CD4-positive, CD25-positive, alpha-beta regulatory T cell (primary cell): Measurements from ENCODE around the gene LRRC45. TPM values are rescaled to one million over a fixed set of nuclear protein-coding genes. Genes with fewer than 3 reads are reported as not detected.

Experiments used
- ATAC-seq, 2 donors: fragments of 150-1000 bp; cut with Tn5 transposase; one replicate each; pipeline ENCODE4 v1.10.0; 2021; ENCODE audit warnings: low read depth in 2 of 2, moderate number of reproducible peaks in 2 of 2, moderate library complexity in 1 of 2
- DNase-seq, 3 donors: peaks; one replicate each; pipeline versions ENCODE4 v3.0.0 to v3.0.0-alpha.2; 2012 to 2022; ENCODE audit warnings: mixed read lengths in 1 of 3
- H3K27ac ChIP-seq: one replicate; pipeline ENCODE4 v1.7.0; 2013; ENCODE audit warnings: mild to moderate bottlenecking, low read length; ENCODE audit not compliant: insufficient read depth, poor library complexity, severe bottlenecking
- H3K27me3 ChIP-seq: one replicate; pipeline ENCODE4 v1.7.0; 2013; ENCODE audit warnings: low read length; ENCODE audit not compliant: control insufficient read depth, insufficient read depth
- H3K36me3 ChIP-seq: one replicate; pipeline ENCODE4 v1.7.0; 2013; ENCODE audit warnings: mild to moderate bottlenecking, low read length, moderate library complexity; ENCODE audit not compliant: control insufficient read depth, insufficient read depth
- H3K4me1 ChIP-seq: 2 replicates; pipeline ENCODE4 v1.7.0; 2013; ENCODE audit warnings: mild to moderate bottlenecking, low read length; ENCODE audit not compliant: insufficient read depth, control insufficient read depth, poor library complexity, severe bottlenecking
- H3K4me3 ChIP-seq: one replicate; pipeline ENCODE4 v1.7.0; 2013; ENCODE audit warnings: low read depth, mild to moderate bottlenecking, low read length, moderate library complexity
- H3K9me3 ChIP-seq, 2 experiments: 1 replicate in 1 of 2; 2 replicates in 1 of 2; pipeline ENCODE4 v1.7.0; 2013; ENCODE audit warnings: low read length in 2 of 2, mild to moderate bottlenecking in 1 of 2, moderate library complexity in 1 of 2; ENCODE audit not compliant: control insufficient read depth in 2 of 2
- H3K27ac Mint-ChIP-seq, 3 donors: one replicate each; pipeline ENCODE4 v1.8.0; 2020 to 2022; ENCODE audit warnings: mild to moderate bottlenecking in 3 of 3, mixed read lengths in 3 of 3, moderate library complexity in 2 of 3
- H3K27me3 Mint-ChIP-seq: one replicate; pipeline ENCODE4 v1.8.0; 2022; ENCODE audit warnings: mild to moderate bottlenecking, mixed read lengths
- H3K36me3 Mint-ChIP-seq: one replicate; pipeline ENCODE4 v1.8.0; 2020; ENCODE audit warnings: mixed read lengths
- H3K4me1 Mint-ChIP-seq, 4 donors: one replicate each; pipeline ENCODE4 v1.8.0; 2020 to 2022; ENCODE audit warnings: mixed read lengths in 4 of 4, mild to moderate bottlenecking in 1 of 4
- H3K4me3 Mint-ChIP-seq, 4 donors: one replicate each; pipeline ENCODE4 v1.8.0; 2020 to 2022; ENCODE audit warnings: mild to moderate bottlenecking in 4 of 4, mixed read lengths in 4 of 4, moderate library complexity in 3 of 4
- H3K9me3 Mint-ChIP-seq, 7 donors: one replicate each; pipeline ENCODE4 v1.8.0; 2020 to 2022; ENCODE audit warnings: mixed read lengths in 7 of 7, mild to moderate bottlenecking in 3 of 7, moderate library complexity in 2 of 7
- polyA plus RNA-seq, 4 donors: library from polyadenylated mRNA; unstranded; fragments of 300-500 nt; fragmentation: Illumina TruSeq; gene quantifications; one replicate each; pipeline ENCODE4 v1.2.3, GENCODE V29; 2021
- total RNA-seq: library from RNA; stranded (reverse); gene quantifications from one replicate; pipeline ENCODE4 v1.2.3, GENCODE V29; 2022

LRRC45 gene
- total and polyA plus RNA-seq, 5 donors from 2014 or later = 3.9 to 16.6 (median 6.0) TPM

- no peak overlapping the region for H3K27ac Mint-ChIP-seq
- ATAC-seq (no peak), DNase-seq (no peak)
- peaks cover 0 to 2% (median 0%) of the 10 kb centered on the region in 7 donors for H3K9me3 Mint-ChIP-seq
- Histone ChIP-seq H3K4me1 (peaks cover 17% of the 10 kb centered on the region), H3K4me3 (no peak overlapping the region), H3K36me3 (peaks cover 30% of the 10 kb centered on the region), H3K9me3 (no peaks in the 10 kb centered on the region), H3K27ac (no peak overlapping the region), H3K27me3 (no peaks in the 10 kb centered on the region)
- H3K4me3 Mint-ChIP-seq = no peak overlapping the region
- H3K4me1 Mint-ChIP-seq = peaks cover 0 to 11% (median 3%) of the 10 kb centered on the region in 4 donors
- H3K27me3 Mint-ChIP-seq = no peaks in the 10 kb centered on the region
- peaks cover 5% of the 10 kb centered on the region for H3K36me3 Mint-ChIP-seq
Observed at GRCh38 chr17:82056729-82057621, 33.9 kb downstream of the LRRC45 start.

DNA sequence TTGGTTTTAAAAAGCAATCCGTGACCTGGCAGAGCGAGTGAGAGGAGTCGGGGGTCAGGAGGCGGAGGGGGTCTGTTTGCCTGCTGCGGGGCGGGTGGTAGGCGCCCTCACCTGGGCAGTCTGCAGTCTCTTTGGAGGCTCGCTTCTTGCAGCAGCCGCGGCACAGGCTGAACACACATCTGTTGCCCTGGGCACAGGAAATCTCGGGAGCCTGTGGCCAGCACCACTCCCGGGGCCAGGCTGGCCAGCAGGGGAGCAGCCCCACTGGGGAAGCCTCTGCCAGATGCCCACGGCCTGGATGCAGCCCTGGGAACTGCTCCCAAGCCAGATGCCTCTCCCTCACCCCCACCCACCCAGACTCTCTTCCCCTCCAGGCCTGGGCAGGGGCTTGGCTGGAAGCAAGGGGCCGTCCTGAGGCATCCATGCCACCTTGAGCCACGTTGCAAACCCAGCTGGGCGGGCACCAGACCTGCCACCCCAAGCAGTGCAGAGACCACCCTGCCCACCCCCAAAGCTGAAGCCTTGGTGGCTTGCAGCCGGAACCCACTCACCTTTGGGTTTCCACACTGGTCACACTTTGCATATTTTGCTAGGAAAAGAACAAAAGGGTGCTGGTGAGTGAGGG is 35.2 kb downstream of the LRRC45 start:
- Histone ChIP-seq H3K27me3 (no peaks in the 10 kb centered on the region), H3K36me3 (peaks cover 33% of the 10 kb centered on the region), H3K4me1 (peaks cover 6% of the 10 kb centered on the region), H3K9me3 (no peaks in the 10 kb centered on the region), H3K4me3 (no peak overlapping the region), H3K27ac (no peak overlapping the region)
- peak overlapping the region in 1 of 3 donors; percentile 56 for H3K27ac Mint-ChIP-seq
- H3K9me3 Mint-ChIP-seq = peaks cover 0 to 2% (median 0%) of the 10 kb centered on the region in 7 donors
- H3K36me3 Mint-ChIP-seq = peaks cover 5% of the 10 kb centered on the region
- H3K4me3 Mint-ChIP-seq = peak overlapping the region in 2 of 4 donors; percentile 22 to 74
- peaks cover 0 to 5% (median under 1%) of the 10 kb centered on the region in 4 donors for H3K4me1 Mint-ChIP-seq
- ATAC-seq (no peak), DNase-seq (no peak)
- no peaks in the 10 kb centered on the region for H3K27me3 Mint-ChIP-seq

DNA sequence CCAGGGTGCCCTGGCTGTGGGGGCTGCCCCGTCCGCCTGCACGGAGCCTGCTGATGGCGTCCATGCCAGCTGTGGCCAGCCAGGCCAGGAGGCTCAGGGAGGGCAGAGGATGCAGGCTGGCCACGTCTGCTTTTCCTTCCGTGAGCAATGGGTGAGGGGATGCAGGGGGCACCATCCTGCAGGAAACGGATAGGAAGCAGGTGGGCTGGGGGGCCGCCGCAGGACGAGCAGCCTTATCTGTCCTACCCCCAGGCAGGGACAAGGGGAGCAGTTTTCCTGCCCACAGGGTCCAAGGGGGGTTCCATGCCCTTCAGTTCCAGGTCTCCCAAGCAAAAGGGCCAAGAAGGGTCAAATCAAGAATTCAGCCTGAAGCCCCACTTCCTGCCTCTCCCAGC is 35.7 kb downstream of the LRRC45 start:
- no peaks in the 10 kb centered on the region for H3K27me3 Mint-ChIP-seq
- no peak overlapping the region for H3K27ac ChIP-seq
- peaks cover 32% of the 10 kb centered on the region for H3K36me3 ChIP-seq
- H3K36me3 Mint-ChIP-seq = peaks cover 5% of the 10 kb centered on the region
- H3K4me3 Mint-ChIP-seq = peak overlapping the region in 1 of 4 donors; percentile 55
- ATAC-seq (no peak), DNase-seq (no peak)
- peaks cover 0 to 4% (median 0%) of the 10 kb centered on the region in 4 donors for H3K4me1 Mint-ChIP-seq
- peak overlapping the region in 1 of 3 donors; percentile 56 for H3K27ac Mint-ChIP-seq
- no peak overlapping the region for H3K4me3 ChIP-seq
- H3K9me3 ChIP-seq = no peaks in the 10 kb centered on the region
- H3K4me1 ChIP-seq = peaks cover 5% of the 10 kb centered on the region
- H3K27me3 ChIP-seq = no peaks in the 10 kb centered on the region
- peaks cover 0 to 2% (median 0%) of the 10 kb centered on the region in 7 donors for H3K9me3 Mint-ChIP-seq

- Histone ChIP-seq H3K9me3 (no peaks in the 10 kb centered on the region), H3K4me1 (peaks cover 10% of the 10 kb centered on the region), H3K4me3 (no peak overlapping the region), H3K27ac (no peak overlapping the region), H3K36me3 (peaks cover 29% of the 10 kb centered on the region), H3K27me3 (no peaks in the 10 kb centered on the region)
- no peak overlapping the region for H3K4me3 Mint-ChIP-seq
- no peak for DNase-seq
- ATAC-seq = no peak
- H3K9me3 Mint-ChIP-seq = peaks cover 0 to 2% (median 0%) of the 10 kb centered on the region in 7 donors
- H3K36me3 Mint-ChIP-seq = peaks cover 5% of the 10 kb centered on the region
- H3K27me3 Mint-ChIP-seq = no peaks in the 10 kb centered on the region
- peaks cover 0 to 10% (median 0%) of the 10 kb centered on the region in 4 donors for H3K4me1 Mint-ChIP-seq
- peak overlapping the region in 1 of 3 donors; percentile 43 for H3K27ac Mint-ChIP-seq
Observed at GRCh38 chr17:82059272-82060000, 36.3 kb downstream of the LRRC45 start.

DNA sequence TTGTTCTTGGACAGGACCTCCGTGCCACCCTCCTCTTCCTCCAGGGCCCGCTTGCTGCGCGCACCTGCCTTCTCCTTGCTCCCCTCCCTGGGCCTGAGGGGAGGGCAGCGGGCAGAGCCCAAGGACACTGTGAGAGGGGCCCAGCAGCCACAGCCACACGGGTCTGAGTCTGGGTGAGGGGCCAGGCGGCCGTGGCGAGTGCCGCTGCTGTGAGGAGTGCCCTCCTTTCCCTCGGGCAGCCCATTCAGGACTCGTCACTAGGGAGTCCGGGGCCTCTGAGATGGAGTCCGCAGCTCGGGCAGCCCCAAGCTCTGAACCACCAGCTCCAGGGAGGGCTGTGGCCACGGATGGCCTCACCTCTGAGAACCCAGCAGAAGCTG is 36.9 kb downstream of the LRRC45 start:
- peaks cover 26% of the 10 kb centered on the region for H3K36me3 ChIP-seq
- Mint-ChIP-seq H3K27me3 (no peaks in the 10 kb centered on the region), H3K36me3 (peaks cover 5% of the 10 kb centered on the region), H3K4me1 (peaks cover 0 to 11% (median 0%) of the 10 kb centered on the region in 4 donors), H3K9me3 (peaks cover 0 to 2% (median 0%) of the 10 kb centered on the region in 7 donors), H3K27ac (no peak overlapping the region), H3K4me3 (no peak overlapping the region)
- no peaks in the 10 kb centered on the region for H3K9me3 ChIP-seq
- no peak for DNase-seq
- H3K27me3 ChIP-seq = no peaks in the 10 kb centered on the region
- no peak overlapping the region for H3K27ac ChIP-seq
- peaks cover 15% of the 10 kb centered on the region for H3K4me1 ChIP-seq
- no peak overlapping the region for H3K4me3 ChIP-seq
- no peak for ATAC-seq

GRCh38 chr17:82060614-82061013 is 37.5 kb downstream of the LRRC45 start:
- H3K4me1 ChIP-seq = peaks cover 18% of the 10 kb centered on the region
- Mint-ChIP-seq H3K27me3 (no peaks in the 10 kb centered on the region), H3K9me3 (peaks cover 0 to 2% (median 0%) of the 10 kb centered on the region in 7 donors), H3K4me3 (no peak overlapping the region), H3K36me3 (peaks cover 5% of the 10 kb centered on the region), H3K27ac (no peak overlapping the region), H3K4me1 (peaks cover 0 to 10% (median 0%) of the 10 kb centered on the region in 4 donors)
- DNase-seq (no peak), ATAC-seq (no peak)
- peaks cover 22% of the 10 kb centered on the region for H3K36me3 ChIP-seq
- H3K27ac ChIP-seq = no peak overlapping the region
- no peaks in the 10 kb centered on the region for H3K9me3 ChIP-seq
- H3K4me3 ChIP-seq = no peak overlapping the region
- H3K27me3 ChIP-seq = no peaks in the 10 kb centered on the region

DNA sequence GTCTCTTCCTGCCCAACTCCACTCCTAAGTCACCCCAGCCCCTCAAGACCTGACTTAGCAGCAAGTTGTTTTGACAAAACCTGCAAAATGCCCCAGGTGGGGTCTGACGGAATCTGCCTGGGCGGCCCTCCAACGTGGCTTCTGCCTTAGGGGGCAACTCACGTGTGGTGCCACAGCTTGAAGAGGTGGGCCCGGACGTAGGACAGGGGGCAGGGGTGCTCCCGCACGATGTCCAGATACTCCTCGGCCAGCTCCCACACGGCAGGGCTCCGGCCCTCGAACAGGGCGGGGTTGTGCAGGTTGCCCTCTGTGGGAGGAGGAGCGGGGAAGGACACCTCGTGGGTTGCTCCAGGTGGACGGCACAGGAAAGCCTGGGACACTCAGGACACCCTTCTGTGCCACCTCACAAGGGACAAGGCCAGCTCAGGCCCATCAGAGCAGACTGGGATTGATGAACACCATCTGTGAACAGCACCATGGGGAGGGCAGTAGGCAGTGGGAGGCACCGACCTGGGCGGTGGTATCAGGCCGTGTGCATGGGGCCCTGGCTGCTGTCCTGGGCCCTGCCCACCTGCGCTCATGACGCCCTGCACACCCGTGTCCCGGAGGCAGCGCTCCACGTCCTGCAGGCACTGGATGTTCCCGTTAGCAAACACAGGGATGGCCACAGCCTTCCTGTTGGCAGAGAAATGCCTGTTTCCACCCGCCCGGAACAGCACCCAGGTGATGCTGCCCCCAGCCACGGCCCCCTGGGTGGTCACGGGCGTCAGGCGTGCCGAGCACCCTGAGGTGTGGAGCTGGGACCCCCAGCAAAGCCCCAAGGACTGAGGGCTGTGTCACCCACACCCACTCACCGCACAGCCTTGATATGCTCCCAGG is 38.2 kb downstream of the LRRC45 start:
- Histone ChIP-seq H3K27ac (no peak overlapping the region), H3K36me3 (peaks cover 18% of the 10 kb centered on the region), H3K27me3 (no peaks in the 10 kb centered on the region), H3K4me1 (peaks cover 23% of the 10 kb centered on the region), H3K9me3 (no peaks in the 10 kb centered on the region), H3K4me3 (no peak overlapping the region)
- peaks cover 5% of the 10 kb centered on the region for H3K36me3 Mint-ChIP-seq
- DNase-seq (no peak), ATAC-seq (no peak)
- no peak overlapping the region for H3K27ac Mint-ChIP-seq
- H3K4me1 Mint-ChIP-seq = peaks cover 0 to 13% (median 1%) of the 10 kb centered on the region in 4 donors
- no peaks in the 10 kb centered on the region for H3K27me3 Mint-ChIP-seq
- no peak overlapping the region for H3K4me3 Mint-ChIP-seq
- H3K9me3 Mint-ChIP-seq = peaks cover 0 to 2% (median 0%) of the 10 kb centered on the region in 7 donors
